ENCODE results near the gene TPSAB1. TPM values are rescaled to one million over a fixed set of nuclear protein-coding genes. Genes with fewer than 3 reads are reported as not detected.

TPSAB1 gene
- total and polyA plus RNA-seq, 8 donors, result 1.1 to 17.0 (median 4.9) TPM

DNA sequence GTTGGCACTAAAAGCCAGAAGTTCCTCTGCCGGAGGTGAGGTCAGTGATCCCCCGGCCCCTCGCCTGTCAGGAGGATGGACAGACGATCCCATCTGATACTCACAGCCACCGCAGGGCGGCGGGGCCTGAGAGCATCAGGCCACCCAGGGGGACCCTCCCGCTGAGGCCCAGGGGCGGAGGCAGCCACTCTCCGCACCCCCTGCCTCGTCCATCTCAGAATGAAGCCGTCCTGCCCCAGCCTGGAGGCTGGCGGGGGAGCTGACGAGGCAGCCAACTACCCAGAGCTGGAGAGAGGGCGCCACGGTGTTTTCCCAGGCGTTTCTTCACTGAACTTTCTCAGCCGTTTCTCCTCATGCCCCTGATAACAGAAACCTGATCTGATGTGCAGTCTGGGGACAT, 38.0 kb downstream of the TPSAB1 start:
- Histone ChIP-seq H3K9me3 (no peaks in the 10 kb centered on the region), H3K4me1 (no peaks in the 10 kb centered on the region), H3K4me3 (no peak overlapping the region), H3K27ac (no peak overlapping the region), H3K27me3 (no peaks in the 10 kb centered on the region), H3K36me3 (no peaks in the 10 kb centered on the region)
- ATAC-seq (no peak), DNase-seq (peak in 2 of 6 donors; percentile 48 to 53), FAIRE-seq (no peak)
- intact Hi-C loops (cut with DNase I), result no loop called here
- WGBS, 2 donors, result 13 to 20% methylated on average over 18 of the region's 18 CpGs
- TF ChIP-seq, protein P1, sequence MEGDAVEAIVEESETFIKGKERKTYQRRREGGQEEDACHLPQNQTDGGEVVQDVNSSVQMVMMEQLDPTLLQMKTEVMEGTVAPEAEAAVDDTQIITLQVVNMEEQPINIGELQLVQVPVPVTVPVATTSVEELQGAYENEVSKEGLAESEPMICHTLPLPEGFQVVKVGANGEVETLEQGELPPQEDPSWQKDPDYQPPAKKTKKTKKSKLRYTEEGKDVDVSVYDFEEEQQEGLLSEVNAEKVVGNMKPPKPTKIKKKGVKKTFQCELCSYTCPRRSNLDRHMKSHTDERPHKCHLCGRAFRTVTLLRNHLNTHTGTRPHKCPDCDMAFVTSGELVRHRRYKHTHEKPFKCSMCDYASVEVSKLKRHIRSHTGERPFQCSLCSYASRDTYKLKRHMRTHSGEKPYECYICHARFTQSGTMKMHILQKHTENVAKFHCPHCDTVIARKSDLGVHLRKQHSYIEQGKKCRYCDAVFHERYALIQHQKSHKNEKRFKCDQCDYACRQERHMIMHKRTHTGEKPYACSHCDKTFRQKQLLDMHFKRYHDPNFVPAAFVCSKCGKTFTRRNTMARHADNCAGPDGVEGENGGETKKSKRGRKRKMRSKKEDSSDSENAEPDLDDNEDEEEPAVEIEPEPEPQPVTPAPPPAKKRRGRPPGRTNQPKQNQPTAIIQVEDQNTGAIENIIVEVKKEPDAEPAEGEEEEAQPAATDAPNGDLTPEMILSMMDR (IDR thresholded peaks at IDR 0.05), result no peak

DNA sequence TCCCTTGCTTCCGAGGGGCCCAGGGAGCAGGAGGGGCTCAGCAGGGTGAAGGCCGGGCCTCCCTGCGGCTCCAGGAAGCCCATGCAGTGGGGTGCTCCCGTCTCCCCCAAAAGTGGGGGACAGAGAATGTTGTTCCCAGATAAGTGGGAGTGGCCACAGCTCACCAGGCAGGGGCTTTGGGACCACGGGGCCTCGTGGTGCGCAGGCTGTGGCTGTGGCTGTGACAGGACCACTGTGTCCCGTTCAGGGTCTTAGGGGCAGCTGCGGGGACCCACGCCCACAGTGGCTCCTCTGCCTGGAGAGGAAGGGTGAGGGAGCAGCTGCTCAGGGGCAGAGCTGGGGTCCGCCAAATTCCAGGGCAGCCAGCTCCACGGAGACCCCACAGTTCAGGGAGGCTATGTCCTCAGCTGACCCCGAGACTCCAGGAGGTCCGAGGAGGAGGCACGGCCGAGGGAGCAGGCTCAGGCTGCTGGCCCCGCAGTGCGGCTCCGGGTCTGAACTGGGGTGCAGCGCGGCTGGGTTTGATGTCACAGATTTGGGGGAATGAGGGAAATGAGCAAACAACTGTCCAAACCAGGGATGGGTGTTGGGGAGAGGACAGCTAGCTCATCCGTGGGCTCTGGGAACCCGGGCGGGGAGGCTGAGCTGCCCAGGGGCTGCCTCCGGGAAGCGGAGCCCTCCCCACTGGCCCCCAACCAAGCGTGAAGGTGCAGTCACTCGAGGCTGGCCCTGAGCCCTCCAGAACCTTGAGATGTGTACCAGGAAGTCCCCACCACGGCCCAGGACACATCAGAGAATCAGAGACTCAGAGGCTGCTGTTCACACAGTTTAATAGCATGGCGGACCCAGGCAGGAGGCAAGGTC, 38.8 kb downstream of the TPSAB1 start:
- Histone ChIP-seq H3K4me3 (no peak overlapping the region), H3K4me1 (no peaks in the 10 kb centered on the region), H3K27me3 (no peaks in the 10 kb centered on the region), H3K36me3 (no peaks in the 10 kb centered on the region), H3K9me3 (no peaks in the 10 kb centered on the region), H3K27ac (no peak overlapping the region)
- ATAC-seq (no peak), DNase-seq (peak in 2 of 6 donors; percentile 52 to 55), FAIRE-seq (no peak)
- 57 to 74% methylated on average over 29 to 30 of the region's 30 CpGs for WGBS, 2 donors
- TF ChIP-seq, protein P1 (IDR thresholded peaks at IDR 0.05), result no peak
- intact Hi-C loops (cut with DNase I), result no loop called here

DNA sequence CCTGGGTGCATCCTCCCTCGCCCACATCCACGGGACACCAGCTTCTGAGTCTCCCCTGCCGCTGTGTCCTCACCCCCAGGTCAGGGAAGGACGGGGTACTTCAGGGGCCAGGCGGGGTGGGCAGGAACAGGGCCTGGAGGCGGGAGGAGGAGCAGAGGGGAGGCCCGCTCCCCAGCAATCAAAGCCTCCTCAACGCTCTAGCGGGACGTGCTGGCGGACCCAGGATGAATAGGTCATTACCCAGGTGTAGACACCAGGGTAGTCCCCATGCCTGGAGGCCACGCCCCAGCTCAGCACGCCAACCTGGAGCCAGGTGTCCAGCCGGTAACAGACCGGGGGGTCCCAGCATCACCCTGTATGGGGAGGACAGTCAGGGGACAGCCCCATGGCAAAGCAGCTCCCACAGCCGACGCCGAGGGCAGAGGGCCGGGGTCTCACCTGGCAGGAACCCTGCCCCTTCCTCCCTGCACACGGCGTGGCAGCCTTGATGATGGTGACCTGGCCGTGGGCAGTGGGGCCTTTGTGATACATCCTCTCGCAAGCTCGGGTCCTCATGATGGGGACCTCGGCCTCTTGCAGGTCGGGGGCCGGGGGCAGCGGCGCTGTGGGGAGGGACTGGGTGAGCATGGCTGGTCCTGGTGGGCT, 39.6 kb downstream of the TPSAB1 start:
- no peaks in the 10 kb centered on the region for H3K9me3 ChIP-seq
- no peaks in the 10 kb centered on the region for H3K4me1 ChIP-seq
- H3K4me3 ChIP-seq, result no peak overlapping the region
- FAIRE-seq (no peak), ATAC-seq (no peak), DNase-seq (peak in 1 of 6 donors; percentile 65)
- no peak overlapping the region for H3K27ac ChIP-seq
- H3K36me3 ChIP-seq, result no peaks in the 10 kb centered on the region
- intact Hi-C loops (cut with DNase I), result no loop called here
- TF ChIP-seq, protein P1 (IDR thresholded peaks at IDR 0.05), result no peak
- no peaks in the 10 kb centered on the region for H3K27me3 ChIP-seq
- WGBS, 2 donors, result 59 to 63% methylated on average over 28 to 29 of the region's 29 CpGs

DNA sequence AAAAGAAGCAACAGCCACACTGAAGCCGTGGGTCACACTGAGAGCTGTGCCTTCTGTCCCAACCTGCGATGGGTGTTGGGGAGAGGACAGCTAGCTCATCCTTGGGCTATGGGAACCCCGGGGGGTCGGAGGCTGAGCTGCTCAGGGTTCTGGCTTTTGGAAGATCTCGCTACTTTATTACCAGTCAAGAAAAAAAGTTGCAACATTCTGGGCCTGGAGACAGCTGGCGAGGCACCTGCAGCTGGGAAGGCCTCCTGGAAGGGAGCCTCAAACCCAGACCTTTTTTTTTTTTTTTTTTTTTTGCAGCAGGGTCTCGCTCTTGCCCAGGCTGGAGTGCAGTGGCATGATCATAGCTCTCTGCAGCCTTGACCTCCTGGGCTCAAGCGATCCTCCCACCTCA, 40.3 kb downstream of the TPSAB1 start:
- Histone ChIP-seq H3K9me3 (no peaks in the 10 kb centered on the region), H3K27ac (no peak overlapping the region), H3K4me3 (no peak overlapping the region), H3K4me1 (no peaks in the 10 kb centered on the region), H3K36me3 (no peaks in the 10 kb centered on the region), H3K27me3 (no peaks in the 10 kb centered on the region)
- WGBS, 2 donors, result 62 to 85% methylated on average over 8 of the region's 8 CpGs
- ATAC-seq, result no peak
- TF ChIP-seq, protein P1 (IDR thresholded peaks at IDR 0.05), result no peak
- intact Hi-C loops (cut with DNase I), result no loop called here
- FAIRE-seq, result no peak
- DNase-seq, result no peak

DNA sequence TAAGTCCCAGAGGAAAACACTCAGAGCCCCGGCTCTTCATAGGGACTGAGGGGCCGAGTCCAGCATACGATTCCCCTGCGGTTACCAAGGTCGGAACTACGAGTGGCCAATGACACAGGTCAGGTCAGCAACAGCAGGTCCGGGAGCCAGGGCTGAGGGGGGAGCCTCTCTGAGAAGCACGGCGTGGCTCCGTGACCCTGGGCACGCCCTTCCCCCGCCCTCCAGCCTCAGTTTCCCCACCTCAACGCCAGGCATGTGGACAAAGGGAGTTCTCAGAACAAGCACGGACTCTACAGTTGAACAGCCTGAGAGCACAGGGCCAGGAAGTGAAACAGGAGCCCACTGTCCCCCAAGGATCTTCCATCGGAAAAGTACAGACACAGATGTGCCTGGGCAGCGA, 41.0 kb downstream of the TPSAB1 start:
- Histone ChIP-seq H3K4me3 (no peak overlapping the region), H3K4me1 (no peaks in the 10 kb centered on the region), H3K9me3 (no peaks in the 10 kb centered on the region), H3K27ac (no peak overlapping the region), H3K27me3 (no peaks in the 10 kb centered on the region), H3K36me3 (no peaks in the 10 kb centered on the region)
- ATAC-seq (no peak), FAIRE-seq (no peak), DNase-seq (no peak)
- WGBS, 2 donors, result 58 to 70% methylated on average over 14 to 16 of the region's 16 CpGs
- intact Hi-C loops (cut with DNase I), result no loop called here
- TF ChIP-seq, protein P1 (IDR thresholded peaks at IDR 0.05), result no peak
